GM12878 (cell line): ENCODE data around the gene MAPT.

Experiments
- CREB1 ChIP-seq: IDR thresholded peaks from 2 replicates; pipeline ENCODE4 v1.6.1; 2012; ENCODE audit warnings: low read depth, mild to moderate bottlenecking, inconsistent platforms
- CREM ChIP-seq: IDR thresholded peaks from 2 replicates; pipeline ENCODE4 v1.6.1; 2014; ENCODE audit warnings: antibody characterized with exemption, low read depth
- CTCF ChIP-seq, 3 experiments: IDR thresholded peaks in 2 of 3; conservative IDR thresholded peaks in 1 of 3; 2 replicates each; pipeline ENCODE4 v1.5.1; 2011; ENCODE audit warnings: low read depth in 3 of 3, low read length in 3 of 3, mild to moderate bottlenecking in 3 of 3, control low read depth in 2 of 3, moderate library complexity in 2 of 3, inconsistent platforms in 1 of 3, mixed read lengths in 1 of 3; ENCODE audit not compliant: control insufficient read depth in 2 of 3, insufficient read depth in 1 of 3; ENCODE audit errors: extremely low read depth in 1 of 3
- EGR1 ChIP-seq, 2 experiments: IDR thresholded peaks; 1 replicate in 1 of 2; 2 replicates in 1 of 2; pipeline ENCODE4 v1.6.1; 2011 to 2012; ENCODE audit warnings: low read depth in 2 of 2, low read length in 2 of 2, borderline replicate concordance in 1 of 2, mild to moderate bottlenecking in 1 of 2, moderate library complexity in 1 of 2
- NR2C2 ChIP-seq: IDR thresholded peaks from 2 replicates; pipeline ENCODE4 v1.6.1; 2011; ENCODE audit warnings: borderline replicate concordance, low read depth; ENCODE audit not compliant: control insufficient read depth, insufficient read length
- PAX5 ChIP-seq: IDR thresholded peaks from 2 replicates; pipeline ENCODE4 v1.6.1; 2011; ENCODE audit warnings: low read depth, low read length, borderline replicate concordance
- POLR2AphosphoS5 ChIP-seq: IDR thresholded peaks from 2 replicates; pipeline ENCODE4 v1.6.1; 2011; ENCODE audit warnings: mild to moderate bottlenecking, low read length, inconsistent platforms

GRCh38 chr17:45960311-45960710 lies 66.0 kb downstream of the MAPT start:
- TF ChIP-seq CREB1 (no peak), CTCF (IDR thresholded peaks at IDR 0.05 in 2 of 3, conservative IDR thresholded peaks at IDR 0.05 in 1 of 3; ENCODE audit: control insufficient read depth in 2 of 3, extremely low read depth in 1 of 3, insufficient read depth in 1 of 3, low read depth in 3 of 3, low read length in 3 of 3) (no peak), CREM (no peak), NR2C2 (no peak), POLR2AphosphoS5 (no peak), EGR1 (IDR thresholded peaks at IDR 0.05; ENCODE audit: borderline replicate concordance in 1 of 2, low read depth in 2 of 2, low read length in 2 of 2) (no peak), PAX5 (no peak)
